Stimulated activated CD4-positive, alpha-beta T cell treated with anti-CD3 and anti-CD28 coated beads, Interleukin-4, amount 100 ng/mL, for 24 hours (primary cell): ENCODE data around the gene UBE3D.
"Not testable (repeated sequence)": the region's sequence is repeated elsewhere in the genome, so short reads cannot be mapped to it uniquely, and the experiment has no call there.

Experiments used
- DNase-seq: peaks from one replicate; pipeline ENCODE4 v3.0.0-alpha.2; 2020

The UBE3D gene

GRCh38 chr6:82971877-82972460 lies 93.7 kb downstream of the UBE3D start:
- no peak for DNase-seq

DNA sequence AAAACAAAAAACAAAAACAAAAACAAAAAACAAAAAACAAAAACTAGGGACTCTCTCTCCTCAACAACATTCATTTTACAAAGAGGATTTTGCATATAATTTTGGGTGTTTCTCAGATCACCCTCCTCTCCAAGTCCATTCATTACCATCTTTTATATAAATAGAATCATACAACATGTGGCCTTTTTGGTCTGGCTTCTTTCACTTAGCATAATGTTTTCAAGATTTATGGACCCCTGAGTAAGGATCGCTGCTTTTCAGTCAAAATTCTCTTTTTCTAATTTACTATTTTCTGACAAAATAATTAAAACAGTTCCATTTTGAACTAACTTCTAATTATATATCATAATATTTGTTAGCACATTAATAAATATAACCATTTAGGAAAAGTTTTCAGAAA lies 94.8 kb downstream of the UBE3D start:
- no peak for DNase-seq

- no peak for DNase-seq
Measured at GRCh38 chr6:82968708-82969107, 96.9 kb downstream of the UBE3D start.

GRCh38 chr6:82963191-82963925 lies 102.3 kb downstream of the UBE3D start:
- no peak for DNase-seq

- DNase-seq, result no peak
Measured at GRCh38 chr6:82959385-82959941, 106.2 kb downstream of the UBE3D start.

- DNase-seq, result no peak
Measured at GRCh38 chr6:82958551-82958950, 107.1 kb downstream of the UBE3D start.

- no peak for DNase-seq
Measured at GRCh38 chr6:82957868-82958245, 107.8 kb downstream of the UBE3D start.

DNA sequence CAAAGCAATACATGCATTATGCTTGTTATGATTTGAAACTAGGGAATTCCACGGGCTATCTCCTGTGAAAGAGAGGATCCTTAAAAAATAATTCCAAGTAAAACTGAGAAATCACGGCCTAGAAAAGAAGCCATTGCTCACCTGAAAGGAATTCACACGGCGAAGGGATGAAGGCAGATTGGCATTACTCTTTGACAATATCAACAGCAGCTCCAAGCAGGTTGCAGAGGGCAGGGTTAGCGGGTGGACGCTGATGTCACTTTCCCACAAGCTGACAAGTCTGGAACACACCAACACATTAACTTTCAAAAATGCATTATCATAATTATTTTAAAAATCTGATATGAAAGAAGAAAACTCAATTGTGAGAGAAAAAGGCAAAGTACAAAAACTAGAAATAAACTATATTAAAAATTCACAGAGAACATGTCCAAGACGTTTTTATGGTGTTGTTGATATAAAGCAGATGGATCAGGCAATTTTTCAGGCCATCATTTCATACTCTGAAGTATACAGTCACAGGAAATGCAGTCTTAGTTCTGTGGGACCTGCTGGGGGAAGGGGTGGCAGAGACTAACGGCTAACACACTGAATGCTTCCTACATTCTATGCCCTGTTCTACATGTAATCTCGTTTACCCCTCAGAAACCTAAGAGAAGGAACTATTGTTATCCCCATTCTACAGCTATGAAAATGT lies 108.3 kb downstream of the UBE3D start:
- DNase-seq, result no peak

GRCh38 chr6:82955841-82956240 lies 109.8 kb downstream of the UBE3D start:
- DNase-seq, result no peak

DNA sequence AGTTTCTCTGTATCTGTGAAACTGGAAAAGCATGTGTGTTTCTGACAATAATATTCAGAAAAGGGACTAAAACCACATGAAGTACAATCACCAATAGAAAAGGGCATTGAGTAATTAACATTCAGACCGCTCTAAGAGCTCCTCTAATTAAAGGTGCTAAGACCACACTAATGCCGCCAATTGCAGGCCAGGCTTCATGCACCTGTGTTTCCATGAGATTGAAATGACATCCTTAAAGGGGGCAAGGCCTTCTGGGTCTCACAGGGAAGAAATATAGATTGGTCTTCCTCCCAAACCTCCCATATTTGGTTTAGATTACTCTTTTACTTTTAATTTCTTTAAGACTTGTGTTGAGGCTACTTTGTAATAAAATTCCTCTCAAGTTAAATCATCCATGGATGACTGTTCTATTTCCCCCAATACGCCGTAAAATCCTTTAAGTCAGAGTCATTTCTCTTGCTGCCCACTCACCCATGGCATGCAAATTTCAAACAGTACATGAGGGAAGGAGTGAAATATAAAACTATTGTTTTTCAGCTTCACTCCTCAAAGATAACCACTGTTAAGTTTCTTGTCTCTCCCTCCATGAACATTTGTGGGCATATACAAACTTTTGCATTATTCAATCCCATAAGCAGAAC lies 110.6 kb downstream of the UBE3D start:
- DNase-seq, result no peak

- no peak for DNase-seq
Measured at GRCh38 chr6:82954356-82954755, 111.3 kb downstream of the UBE3D start.

GRCh38 chr6:82953871-82954270 lies 111.8 kb downstream of the UBE3D start:
- DNase-seq, result no peak

- DNase-seq, result no peak
Measured at GRCh38 chr6:82951935-82952334, 113.7 kb downstream of the UBE3D start.

- no peak for DNase-seq
Measured at GRCh38 chr6:82951389-82951788, 114.3 kb downstream of the UBE3D start.

DNA sequence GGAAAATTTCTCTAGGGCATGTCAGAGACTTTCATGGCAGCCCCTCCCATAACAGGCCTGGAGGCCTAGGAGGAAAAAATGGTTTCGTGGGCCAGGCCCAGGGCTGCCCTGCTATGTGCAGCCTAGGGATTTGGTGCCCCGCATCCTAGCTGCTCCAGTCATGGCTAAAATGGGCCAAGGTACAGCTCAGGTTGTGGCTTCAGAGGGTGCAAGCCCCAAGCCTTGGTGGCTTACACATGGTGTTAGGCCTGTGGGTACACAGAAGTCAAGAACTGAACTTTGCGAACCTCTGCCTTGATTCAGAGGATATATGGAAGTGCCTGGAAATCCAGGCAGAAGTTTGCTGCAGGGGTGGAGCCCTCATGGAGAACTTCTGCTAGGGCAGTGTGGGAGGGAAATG lies 134.7 kb downstream of the UBE3D start:
- DNase-seq, result not testable (repeated sequence)

DNA sequence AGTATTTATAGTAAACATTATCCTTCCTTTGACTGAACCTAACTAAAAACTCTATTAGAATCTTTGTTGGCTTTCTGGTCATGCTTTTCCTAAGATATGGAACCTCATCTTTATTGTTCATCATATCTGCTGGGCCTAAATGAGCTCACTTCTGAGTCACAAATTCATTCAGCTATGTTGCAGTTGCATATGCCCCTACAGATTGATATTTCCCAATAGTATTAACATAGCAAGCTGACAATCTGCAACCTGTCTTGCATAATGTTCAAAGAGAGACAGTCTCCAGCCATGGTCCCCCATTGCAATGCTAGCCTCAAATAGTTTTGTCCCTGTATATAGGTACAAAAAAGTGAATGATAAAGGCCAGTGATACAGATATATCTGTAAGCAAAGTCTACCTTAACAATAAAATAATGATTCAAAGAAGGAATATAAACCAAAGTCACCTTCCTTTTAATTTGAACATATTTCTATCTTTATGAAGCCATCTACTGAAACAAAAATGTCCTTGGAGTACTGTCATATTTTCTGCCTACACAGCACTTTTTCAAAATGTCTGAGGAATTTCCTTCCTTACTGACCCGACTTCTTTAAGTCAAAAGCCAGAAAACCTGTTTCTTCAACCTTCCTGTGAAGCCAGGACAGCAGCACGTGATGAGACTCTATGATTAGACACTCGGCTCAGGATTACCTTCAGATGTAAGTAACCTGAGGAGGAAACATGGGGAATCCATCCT lies 140.7 kb downstream of the UBE3D start:
- no peak for DNase-seq

DNA sequence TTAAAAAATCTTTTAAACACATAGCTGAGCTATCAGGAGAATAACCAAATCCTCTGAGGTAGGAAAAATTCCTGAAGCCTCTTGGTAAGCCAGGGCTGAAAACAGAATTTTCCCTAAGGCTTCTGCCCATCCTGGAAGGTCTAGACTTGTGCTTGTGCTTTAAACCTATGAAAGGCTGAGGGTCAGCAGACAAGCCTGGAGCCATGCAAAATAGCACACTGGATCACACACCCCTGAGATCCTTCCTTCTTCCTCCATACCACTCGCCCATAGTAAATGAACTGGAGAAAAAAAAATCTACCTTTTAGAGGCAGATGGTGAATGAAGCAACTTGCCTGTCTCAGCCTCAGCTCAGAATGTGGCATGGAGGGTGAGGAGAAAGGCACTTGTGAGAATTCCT lies 144.4 kb downstream of the UBE3D start:
- DNase-seq, result no peak

- DNase-seq, result no peak
Measured at GRCh38 chr6:82917346-82918064, 148.1 kb downstream of the UBE3D start.

DNA sequence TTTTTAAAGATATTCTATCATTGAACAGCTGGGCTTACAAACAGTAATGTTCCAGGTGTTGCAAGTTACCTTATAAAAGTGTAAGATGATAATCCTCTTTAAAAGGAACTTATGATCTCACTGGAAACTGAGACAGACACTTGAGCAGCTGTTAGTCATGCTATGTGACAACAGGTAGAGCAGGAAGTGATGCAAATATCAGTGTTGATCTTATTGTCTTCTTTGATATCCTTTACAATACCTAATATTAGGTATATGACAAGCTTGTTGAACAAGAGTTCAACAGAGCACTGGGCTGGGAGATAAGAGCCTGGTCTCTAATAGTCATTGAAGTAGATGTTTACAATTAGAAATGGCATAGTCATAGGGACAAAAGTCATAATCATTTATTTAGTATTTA lies 150.0 kb downstream of the UBE3D start:
- no peak for DNase-seq

GRCh38 chr6:82914511-82914910 lies 151.1 kb downstream of the UBE3D start:
- DNase-seq, result no peak

DNA sequence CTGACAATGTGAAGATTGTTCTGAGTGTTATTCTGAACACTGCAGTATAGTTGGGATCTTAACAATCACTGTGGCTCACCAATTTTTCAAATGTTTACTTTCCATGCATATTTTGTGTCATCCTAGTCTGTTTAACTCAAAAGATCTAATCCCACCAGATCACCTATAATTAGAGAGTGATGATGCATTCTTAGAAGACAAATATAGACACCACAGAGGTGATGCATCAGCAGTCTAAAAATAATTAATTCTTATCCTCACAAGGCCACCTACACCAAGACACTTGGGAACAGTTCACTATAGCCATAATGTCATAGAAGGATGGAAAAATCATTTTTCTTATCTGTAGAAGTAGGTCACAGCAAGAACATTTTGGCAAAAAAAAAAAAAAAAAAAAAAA lies 154.8 kb downstream of the UBE3D start:
- no peak for DNase-seq

DNA sequence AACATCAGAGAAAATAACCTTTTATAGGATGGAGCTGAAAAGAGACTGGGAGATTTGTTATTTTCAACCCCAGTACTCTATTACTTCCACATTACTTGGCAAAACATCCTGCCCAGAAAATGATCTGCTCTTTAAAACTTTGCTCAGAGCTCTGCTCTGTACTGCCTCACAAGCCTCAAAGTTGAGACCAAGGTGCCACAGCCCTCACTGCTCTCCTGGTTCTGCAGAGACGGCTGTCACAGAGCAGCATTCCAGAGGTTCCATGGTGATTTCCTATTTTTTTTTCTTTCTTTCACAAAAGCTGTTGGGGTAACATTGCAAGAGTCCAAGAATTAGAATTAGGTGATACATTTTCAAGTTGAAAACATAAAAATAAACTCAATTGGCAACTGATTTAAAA lies 155.2 kb downstream of the UBE3D start:
- no peak for DNase-seq
